A549 treated with AZD9567 at 1 μM for 4 hours (cell line): ENCODE data around the gene GPAT2. TPM values are rescaled to one million over a fixed set of nuclear protein-coding genes. Genes with fewer than 3 reads are reported as not detected.

Experiments used
- total RNA-seq: library from RNA; stranded (reverse); fragments of 200-300 nt; extraction: Qiagen RNA extraction; gene quantifications from 5 replicates; pipeline ENCODE4 v1.2.3, GENCODE V29; 2022; ENCODE audit not compliant: insufficient read depth

GPAT2 gene, protein sequence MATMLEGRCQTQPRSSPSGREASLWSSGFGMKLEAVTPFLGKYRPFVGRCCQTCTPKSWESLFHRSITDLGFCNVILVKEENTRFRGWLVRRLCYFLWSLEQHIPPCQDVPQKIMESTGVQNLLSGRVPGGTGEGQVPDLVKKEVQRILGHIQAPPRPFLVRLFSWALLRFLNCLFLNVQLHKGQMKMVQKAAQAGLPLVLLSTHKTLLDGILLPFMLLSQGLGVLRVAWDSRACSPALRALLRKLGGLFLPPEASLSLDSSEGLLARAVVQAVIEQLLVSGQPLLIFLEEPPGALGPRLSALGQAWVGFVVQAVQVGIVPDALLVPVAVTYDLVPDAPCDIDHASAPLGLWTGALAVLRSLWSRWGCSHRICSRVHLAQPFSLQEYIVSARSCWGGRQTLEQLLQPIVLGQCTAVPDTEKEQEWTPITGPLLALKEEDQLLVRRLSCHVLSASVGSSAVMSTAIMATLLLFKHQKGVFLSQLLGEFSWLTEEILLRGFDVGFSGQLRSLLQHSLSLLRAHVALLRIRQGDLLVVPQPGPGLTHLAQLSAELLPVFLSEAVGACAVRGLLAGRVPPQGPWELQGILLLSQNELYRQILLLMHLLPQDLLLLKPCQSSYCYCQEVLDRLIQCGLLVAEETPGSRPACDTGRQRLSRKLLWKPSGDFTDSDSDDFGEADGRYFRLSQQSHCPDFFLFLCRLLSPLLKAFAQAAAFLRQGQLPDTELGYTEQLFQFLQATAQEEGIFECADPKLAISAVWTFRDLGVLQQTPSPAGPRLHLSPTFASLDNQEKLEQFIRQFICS
- not detected in 5 replicates for total RNA-seq

DNA sequence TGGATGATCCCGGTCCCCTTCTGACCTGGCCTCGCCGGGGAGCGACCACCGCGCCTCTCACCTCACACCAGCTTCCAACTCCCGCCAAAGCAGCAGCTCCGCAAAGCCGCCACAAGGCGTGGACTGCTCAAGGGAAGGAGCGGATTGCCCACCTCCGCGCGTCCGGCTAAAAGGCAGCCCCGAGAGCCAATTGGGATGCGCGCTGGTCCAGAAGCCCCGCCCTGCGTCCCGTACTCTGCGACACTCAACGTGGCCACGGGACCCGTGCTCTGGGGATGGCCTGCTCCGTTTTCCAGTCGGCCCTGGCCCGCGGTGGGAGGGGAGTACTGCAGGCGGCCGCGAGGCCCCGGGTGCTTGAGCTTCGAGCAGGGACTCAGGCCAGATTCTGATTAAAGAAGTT is at the start of gene GPAT2:
Gene GPAT2, minus strand, starts transcription at position 125 of the 400 bp plus-strand sequence. CDS start 2,557 bp downstream, outside the sequence.

GRCh38 chr2:95991351-95992094 is 43.2 kb downstream of the GPAT2 start, which contains the start of gene ANKRD36C:
Gene ANKRD36C, minus strand, starts transcription at chr2:95991824. Its CDS starts 116 bp downstream, at chr2:95991708.

Other genes with a start within 250 kb of the GPAT2 start
- gene ANKRD36C, start 43.1 kb downstream of the GPAT2 start, total RNA-seq: 2.5 to 11.8 TPM (median 4.6 TPM) in 5 replicates
- gene ADRA2B, start 81.7 kb upstream of the GPAT2 start, total RNA-seq: 0.06 to 0.11 TPM (median 0.07 TPM) in 4 of 5 replicates, not detected in the other
- gene ASTL, start 103.6 kb upstream of the GPAT2 start, total RNA-seq: not detected in 5 replicates
- gene DUSP2, start 110.5 kb upstream of the GPAT2 start, total RNA-seq: 0.28 to 0.61 TPM (median 0.38 TPM) in 4 of 5 replicates, not detected in the other
- gene STARD7, start 173.9 kb upstream of the GPAT2 start, total RNA-seq: 92.8 to 113 TPM (median 96.8 TPM) in 5 replicates
- gene TMEM127, start 231.1 kb upstream of the GPAT2 start, total RNA-seq: 42.8 to 45.2 TPM (median 43.3 TPM) in 5 replicates
- 71.9 to 91.3 TPM (median 85.8 TPM) in 5 replicates for gene CIAO1, start 231.3 kb upstream of the GPAT2 start, total RNA-seq